ENCODE results near the gene DEPP1. TPM values are rescaled to one million over a fixed set of nuclear protein-coding genes. Genes with fewer than 3 reads are reported as not detected.
A peak's percentile ranks its signal among the peaks of the same experiment; 100 is the strongest.

Gene DEPP1
- total and polyA plus RNA-seq, 10 of the 15 experiments (the other 5 are each of a cell fraction or from before 2014, with no cell fraction given), result 1.7 to 12.1 (median 7.3) TPM

GRCh38 chr10:44956717-44957706 lies 21.6 kb downstream of the DEPP1 start:
- H3K4me1 ChIP-seq (ENCODE audit: control insufficient read depth, insufficient read depth, low read length), result peaks cover 20% of the 10 kb centered on the region
- no TSS peak for BruUV-seq (replicated peaks)
- ChIA-PET RAD21 (ENCODE audit: unreplicated experiment) (interaction anchor here (1.6 to 2.1 kb wide), 2 partner anchors 11 to 24 kb away, joined by 5 to 10 read pairs; no protein-coding TSS in a partner anchor), SMC1A (ENCODE audit: uncharacterized antibody, unreplicated experiment) (interaction anchor here (1.1 to 2.9 kb wide), 4 partner anchors 9 to 24 kb away, joined by 3 to 15 read pairs (median 4); no protein-coding TSS in a partner anchor), CTCF (interaction anchor here (0.9 to 3.9 kb wide), 4 partner anchors 8 to 24 kb away, joined by 3 to 15 read pairs (median 4); no protein-coding TSS in a partner anchor), POLR2A (interaction anchor here (1.6 to 14.0 kb wide), 2 partner anchors 9 to 19 kb away, joined by 3 to 174 read pairs; no protein-coding TSS in a partner anchor)
- no peaks in the 10 kb centered on the region for H3K36me3 ChIP-seq (ENCODE audit: control insufficient read depth in 2 of 2, insufficient read depth in 2 of 2, low read length in 1 of 2)
- H3K27ac ChIP-seq (ENCODE audit: control insufficient read depth, insufficient read depth), result no peak overlapping the region
- H2AFZ ChIP-seq (ENCODE audit: control insufficient read depth, low read depth, low read length), result no peak overlapping the region
- WGBS (ENCODE audit: insufficient coverage, insufficient replicate concordance, low lambda C conversion rate, missing lambda C conversion rate), result 82% methylated on average over 4 of the region's 4 CpGs
- 0 out of 2 replicates have a peak overlapping the region, but pooled peaks have one; percentile 5 for H3K4me2 ChIP-seq (ENCODE audit: control insufficient read depth, insufficient read depth)
- no peak for TF ChIP-seq SREBF2 (IDR thresholded peaks at IDR 0.05; ENCODE audit: low read length)
- TF ChIP-seq SMARCA5 (IDR thresholded peaks at IDR 0.05), result 0 out of 2 replicates have a peak, but pooled peaks have one; percentile 69
- TF ChIP-seq YY1 (IDR thresholded peaks at IDR 0.05; ENCODE audit: low read depth, low read length), result peak; percentile 24; the same call in 1 of the 2 replicates
- 0 out of 2 replicates have a peak, but pooled peaks have one; percentile 37 for TF ChIP-seq HDGF (IDR thresholded peaks at IDR 0.05)
- H3K9me3 ChIP-seq (replicated peaks; ENCODE audit: control insufficient read depth, insufficient read depth, low read length), result no peaks in the 10 kb centered on the region
- 0 out of 2 replicates have a peak overlapping the region, but pooled peaks have one; percentile 10 for H3K4me3 ChIP-seq
- intact Hi-C loops (cut with micrococcal nuclease; ENCODE audit: unreplicated experiment), result no loop called here
- H4K20me1 ChIP-seq (ENCODE audit: control insufficient read depth, insufficient read depth), result no peaks in the 10 kb centered on the region
- DNase-seq (ENCODE audit: low read depth, low spot score), result no peak
- no peak overlapping the region for H3K9ac ChIP-seq (ENCODE audit: control insufficient read depth, insufficient read depth, low read length)
- FAIRE-seq, result no peak
- H3K79me2 ChIP-seq (ENCODE audit: control insufficient read depth, insufficient read depth, low read length), result peaks cover 33% of the 10 kb centered on the region
- in situ Hi-C loops (cut with MboI), result loop anchor here (25.0 kb wide), 1 partner anchor 1795 kb away; no protein-coding TSS in a partner anchor
- no peaks in the 10 kb centered on the region for H3K27me3 ChIP-seq (replicated peaks in 1 of 2; ENCODE audit: control insufficient read depth in 2 of 2, insufficient read depth in 2 of 2, low read length in 1 of 2)
- no peak for ATAC-seq

GRCh38 chr10:44956226-44956625 lies 22.4 kb downstream of the DEPP1 start:
- ChIA-PET POLR2A (interaction anchor here (1.6 to 14.0 kb wide), 2 partner anchors 9 to 19 kb away, joined by 3 to 174 read pairs; no protein-coding TSS in a partner anchor), SMC1A (ENCODE audit: uncharacterized antibody, unreplicated experiment) (no interaction called here), RAD21 (ENCODE audit: unreplicated experiment) (interaction anchor here (2.1 kb wide), 1 partner anchor 23 kb away, joined by 10 read pairs; no protein-coding TSS in a partner anchor), CTCF (interaction anchor here (0.9 to 3.9 kb wide), 2 partner anchors 10 to 23 kb away, joined by 3 to 15 read pairs; no protein-coding TSS in a partner anchor)
- Histone ChIP-seq H3K36me3 (ENCODE audit: control insufficient read depth in 2 of 2, insufficient read depth in 2 of 2, low read length in 1 of 2) (no peaks in the 10 kb centered on the region), H3K9ac (ENCODE audit: control insufficient read depth, insufficient read depth, low read length) (no peak overlapping the region), H3K4me3 (no peak overlapping the region), H3K27ac (ENCODE audit: control insufficient read depth, insufficient read depth) (no peak overlapping the region), H3K4me2 (ENCODE audit: control insufficient read depth, insufficient read depth) (no peak overlapping the region), H3K79me2 (ENCODE audit: control insufficient read depth, insufficient read depth, low read length) (peaks cover 29% of the 10 kb centered on the region), H4K20me1 (ENCODE audit: control insufficient read depth, insufficient read depth) (no peaks in the 10 kb centered on the region), H3K9me3 (replicated peaks; ENCODE audit: control insufficient read depth, insufficient read depth, low read length) (no peaks in the 10 kb centered on the region), H3K27me3 (replicated peaks in 1 of 2; ENCODE audit: control insufficient read depth in 2 of 2, insufficient read depth in 2 of 2, low read length in 1 of 2) (no peaks in the 10 kb centered on the region), H3K4me1 (ENCODE audit: control insufficient read depth, insufficient read depth, low read length) (peaks cover 14% of the 10 kb centered on the region), H2AFZ (ENCODE audit: control insufficient read depth, low read depth, low read length) (no peak overlapping the region)
- 98% methylated on average over 4 of the region's 4 CpGs for WGBS (ENCODE audit: insufficient coverage, insufficient replicate concordance, low lambda C conversion rate, missing lambda C conversion rate)
- no TSS peak for BruUV-seq (replicated peaks)
- ATAC-seq (no peak), FAIRE-seq (no peak), DNase-seq (ENCODE audit: low read depth, low spot score) (no peak)
- intact Hi-C loops (cut with micrococcal nuclease; ENCODE audit: unreplicated experiment) (no loop called here), in situ Hi-C loops (cut with MboI) (loop anchor here (25.0 kb wide), 1 partner anchor 1794 kb away; no protein-coding TSS in a partner anchor)
- TF ChIP-seq NKRF (conservative IDR thresholded peaks at IDR 0.05) (no peak), ATF7 (IDR thresholded peaks at IDR 0.05; ENCODE audit: low read depth) (no peak), RELA (IDR thresholded peaks at IDR 0.05; ENCODE audit: borderline replicate concordance, partially characterized antibody) (no peak), SP1 (IDR thresholded peaks at IDR 0.05; ENCODE audit: low read depth, low read length) (no peak), MAX (IDR thresholded peaks at IDR 0.05; ENCODE audit: low read depth, low read length) (no peak), SMAD1 (IDR thresholded peaks at IDR 0.05; ENCODE audit: low read depth, partially characterized antibody) (no peak), EZH2 (IDR thresholded peaks at IDR 0.05; ENCODE audit: borderline replicate concordance, control insufficient read depth, low read depth, low read length) (no peak)
